Fibroblast of skin of back (primary cell): Measurements from ENCODE around the gene CHD3.
"Not testable (repeated sequence)": the region's sequence is repeated elsewhere in the genome, so short reads cannot be mapped to it uniquely, and the experiment has no call there.

Experiments
- DNase-seq: peaks from one replicate; pipeline ENCODE4 v3.0.0-alpha.2; 2013

CHD3 gene

DNA sequence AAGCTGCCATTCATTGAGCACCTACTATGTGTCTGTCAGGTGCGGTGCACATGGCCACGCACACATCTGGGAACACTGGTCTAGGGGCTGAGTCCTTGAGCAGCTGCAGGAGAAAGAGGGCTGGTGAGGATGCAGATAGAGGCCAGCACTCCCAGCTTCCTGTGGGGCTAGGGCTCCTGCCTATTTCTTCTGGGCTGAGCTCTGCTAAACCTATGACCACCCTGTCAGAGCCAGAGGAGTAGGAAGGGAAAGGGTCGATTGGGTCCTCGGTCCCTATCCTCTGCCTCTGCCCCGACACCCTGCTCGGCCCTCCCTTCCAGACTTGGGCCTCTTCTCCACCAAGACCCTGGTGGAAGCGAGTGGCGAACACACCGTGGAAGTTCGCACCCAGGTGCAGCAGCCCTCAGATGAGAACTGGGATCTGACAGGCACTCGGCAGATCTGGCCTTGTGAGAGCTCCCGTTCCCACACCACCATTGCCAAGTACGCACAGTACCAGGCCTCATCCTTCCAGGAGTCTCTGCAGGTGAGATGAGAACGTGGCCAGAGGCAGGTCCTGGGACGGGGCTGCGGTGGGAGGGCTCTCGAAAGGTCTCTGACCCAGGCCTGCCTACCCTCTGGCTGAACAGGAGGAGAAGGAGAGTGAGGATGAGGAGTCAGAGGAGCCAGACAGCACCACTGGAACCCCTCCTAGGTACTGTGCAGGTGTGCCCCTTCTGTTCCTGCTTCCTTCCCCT lies 37.7 kb upstream of the CHD3 start:
- DNase-seq, result no peak

DNA sequence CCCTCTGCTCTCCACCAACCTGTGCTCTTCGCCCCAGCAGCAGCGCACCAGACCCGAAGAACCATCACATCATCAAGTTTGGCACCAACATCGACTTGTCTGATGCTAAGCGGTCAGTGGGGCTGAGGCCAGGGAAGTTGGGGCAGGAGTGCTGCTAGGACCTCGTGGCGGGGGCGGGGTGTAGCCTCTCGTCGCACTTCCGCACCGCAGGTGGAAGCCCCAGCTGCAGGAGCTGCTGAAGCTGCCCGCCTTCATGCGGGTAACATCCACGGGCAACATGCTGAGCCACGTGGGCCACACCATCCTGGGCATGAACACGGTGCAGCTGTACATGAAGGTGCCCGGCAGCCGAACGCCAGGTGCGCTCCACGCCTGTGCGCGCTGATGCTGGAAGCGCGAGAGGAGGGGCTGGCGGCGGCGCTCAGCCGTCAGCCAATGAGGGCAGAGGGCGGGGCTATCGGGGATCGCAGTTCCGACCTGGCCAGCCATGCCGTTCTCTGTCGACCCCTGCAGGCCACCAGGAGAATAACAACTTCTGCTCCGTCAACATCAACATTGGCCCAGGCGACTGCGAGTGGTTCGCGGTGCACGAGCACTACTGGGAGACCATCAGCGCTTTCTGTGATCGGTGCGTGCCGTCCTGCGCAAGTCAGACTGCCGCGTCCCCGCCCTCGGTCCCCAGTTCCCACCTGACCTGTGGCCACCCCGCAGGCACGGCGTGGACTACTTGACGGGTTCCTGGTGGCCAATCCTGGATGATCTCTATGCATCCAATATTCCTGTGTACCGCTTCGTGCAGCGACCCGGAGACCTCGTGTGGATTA lies 36.9 kb upstream of the CHD3 start:
- DNase-seq, result peak; percentile 78

GRCh38 chr17:7852262-7852670 lies 36.3 kb upstream of the CHD3 start:
- DNase-seq, result no peak

DNA sequence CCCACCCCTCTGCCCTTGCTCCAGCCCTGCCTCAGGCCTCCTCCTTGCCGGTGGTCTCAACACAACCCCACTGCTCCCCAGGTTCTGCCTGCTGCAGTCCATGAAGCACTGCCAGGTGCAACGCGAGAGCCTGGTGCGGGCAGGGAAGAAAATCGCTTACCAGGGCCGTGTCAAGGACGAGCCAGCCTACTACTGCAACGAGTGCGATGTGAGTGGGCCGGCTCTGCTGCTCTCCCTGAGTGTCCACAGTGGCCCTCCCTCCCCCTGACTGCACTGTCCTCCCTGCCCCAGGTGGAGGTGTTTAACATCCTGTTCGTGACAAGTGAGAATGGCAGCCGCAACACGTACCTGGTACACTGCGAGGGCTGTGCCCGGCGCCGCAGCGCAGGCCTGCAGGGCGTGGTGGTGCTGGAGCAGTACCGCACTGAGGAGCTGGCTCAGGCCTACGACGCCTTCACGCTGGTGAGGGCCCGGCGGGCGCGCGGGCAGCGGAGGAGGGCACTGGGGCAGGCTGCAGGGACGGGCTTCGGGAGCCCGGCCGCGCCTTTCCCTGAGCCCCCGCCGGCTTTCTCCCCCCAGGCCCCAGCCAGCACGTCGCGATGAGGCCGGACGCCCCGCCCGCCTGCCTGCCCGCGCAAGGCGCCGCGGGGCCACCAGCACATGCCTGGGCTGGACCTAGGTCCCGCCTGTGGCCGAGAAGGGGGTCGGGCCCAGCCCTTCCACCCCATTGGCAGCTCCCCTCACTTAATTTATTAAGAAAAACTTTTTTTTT lies 35.5 kb upstream of the CHD3 start:
- no peak for DNase-seq

DNA sequence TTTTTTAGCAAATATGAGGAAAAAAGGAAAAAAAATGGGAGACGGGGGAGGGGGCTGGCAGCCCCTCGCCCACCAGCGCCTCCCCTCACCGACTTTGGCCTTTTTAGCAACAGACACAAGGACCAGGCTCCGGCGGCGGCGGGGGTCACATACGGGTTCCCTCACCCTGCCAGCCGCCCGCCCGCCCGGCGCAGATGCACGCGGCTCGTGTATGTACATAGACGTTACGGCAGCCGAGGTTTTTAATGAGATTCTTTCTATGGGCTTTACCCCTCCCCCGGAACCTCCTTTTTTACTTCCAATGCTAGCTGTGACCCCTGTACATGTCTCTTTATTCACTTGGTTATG lies 34.9 kb upstream of the CHD3 start:
- DNase-seq, result no peak

DNA sequence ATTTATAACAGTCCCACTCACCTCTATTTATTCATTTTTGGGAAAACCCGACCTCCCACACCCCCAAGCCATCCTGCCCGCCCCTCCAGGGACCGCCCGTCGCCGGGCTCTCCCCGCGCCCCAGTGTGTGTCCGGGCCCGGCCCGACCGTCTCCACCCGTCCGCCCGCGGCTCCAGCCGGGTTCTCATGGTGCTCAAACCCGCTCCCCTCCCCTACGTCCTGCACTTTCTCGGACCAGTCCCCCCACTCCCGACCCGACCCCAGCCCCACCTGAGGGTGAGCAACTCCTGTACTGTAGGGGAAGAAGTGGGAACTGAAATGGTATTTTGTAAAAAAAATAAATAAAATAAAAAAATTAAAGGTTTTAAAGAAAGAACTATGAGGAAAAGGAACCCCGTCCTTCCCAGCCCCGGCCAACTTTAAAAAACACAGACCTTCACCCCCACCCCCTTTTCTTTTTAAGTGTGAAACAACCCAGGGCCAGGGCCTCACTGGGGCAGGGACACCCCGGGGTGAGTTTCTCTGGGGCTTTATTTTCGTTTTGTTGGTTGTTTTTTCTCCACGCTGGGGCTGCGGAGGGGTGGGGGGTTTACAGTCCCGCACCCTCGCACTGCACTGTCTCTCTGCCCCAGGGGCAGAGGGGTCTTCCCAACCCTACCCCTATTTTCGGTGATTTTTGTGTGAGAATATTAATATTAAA lies 34.4 kb upstream of the CHD3 start:
- DNase-seq, result no peak

GRCh38 chr17:7854851-7855659 lies 33.5 kb upstream of the CHD3 start, which contains the start of gene TMEM88:
TMEM88 (plus strand) TSS chr17:7855066; CDS start chr17:7855075, 9 bp downstream.
- DNase-seq, result no peak

- DNase-seq, result no peak
Observed at GRCh38 chr17:7855660-7856010, 33.0 kb upstream of the CHD3 start.

DNA sequence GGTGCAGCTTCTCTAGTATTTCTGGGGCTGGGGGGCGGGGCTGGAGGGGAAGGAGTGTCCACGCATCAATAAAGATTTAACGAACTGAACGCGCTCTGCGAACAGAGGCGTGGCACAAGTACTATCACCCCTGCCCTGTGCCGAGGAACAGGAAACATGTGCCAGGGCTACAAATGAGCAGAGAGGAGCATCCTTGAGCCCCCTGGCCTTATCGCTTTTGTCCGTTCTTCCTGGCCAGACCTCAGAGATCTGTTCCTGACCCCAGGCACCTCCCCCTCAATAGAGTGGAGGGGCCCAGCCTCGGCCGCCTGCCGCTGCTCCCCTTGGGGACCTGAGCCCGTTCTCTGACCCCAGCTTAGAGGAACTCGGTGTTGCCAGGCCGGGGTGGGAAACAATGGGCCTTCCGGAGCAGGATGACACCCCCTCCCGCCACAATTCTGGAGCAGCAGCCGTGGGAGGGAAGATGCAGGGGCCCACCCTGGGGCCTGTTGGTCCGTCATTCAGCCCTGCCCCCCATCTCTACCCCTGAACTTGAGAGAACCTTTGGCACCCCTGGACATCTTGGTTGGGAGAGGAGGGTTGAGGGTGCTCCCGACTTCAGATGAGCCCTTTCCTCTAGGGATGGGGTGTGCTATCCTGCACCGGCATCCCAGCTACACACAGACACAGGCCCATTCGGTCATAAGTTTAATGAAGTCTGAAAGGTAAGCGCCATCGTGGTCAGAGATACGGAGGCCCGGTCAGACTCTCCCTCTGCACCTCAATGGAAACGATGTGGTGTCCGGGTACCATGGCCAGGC lies 32.4 kb upstream of the CHD3 start:
- DNase-seq, result no peak

DNA sequence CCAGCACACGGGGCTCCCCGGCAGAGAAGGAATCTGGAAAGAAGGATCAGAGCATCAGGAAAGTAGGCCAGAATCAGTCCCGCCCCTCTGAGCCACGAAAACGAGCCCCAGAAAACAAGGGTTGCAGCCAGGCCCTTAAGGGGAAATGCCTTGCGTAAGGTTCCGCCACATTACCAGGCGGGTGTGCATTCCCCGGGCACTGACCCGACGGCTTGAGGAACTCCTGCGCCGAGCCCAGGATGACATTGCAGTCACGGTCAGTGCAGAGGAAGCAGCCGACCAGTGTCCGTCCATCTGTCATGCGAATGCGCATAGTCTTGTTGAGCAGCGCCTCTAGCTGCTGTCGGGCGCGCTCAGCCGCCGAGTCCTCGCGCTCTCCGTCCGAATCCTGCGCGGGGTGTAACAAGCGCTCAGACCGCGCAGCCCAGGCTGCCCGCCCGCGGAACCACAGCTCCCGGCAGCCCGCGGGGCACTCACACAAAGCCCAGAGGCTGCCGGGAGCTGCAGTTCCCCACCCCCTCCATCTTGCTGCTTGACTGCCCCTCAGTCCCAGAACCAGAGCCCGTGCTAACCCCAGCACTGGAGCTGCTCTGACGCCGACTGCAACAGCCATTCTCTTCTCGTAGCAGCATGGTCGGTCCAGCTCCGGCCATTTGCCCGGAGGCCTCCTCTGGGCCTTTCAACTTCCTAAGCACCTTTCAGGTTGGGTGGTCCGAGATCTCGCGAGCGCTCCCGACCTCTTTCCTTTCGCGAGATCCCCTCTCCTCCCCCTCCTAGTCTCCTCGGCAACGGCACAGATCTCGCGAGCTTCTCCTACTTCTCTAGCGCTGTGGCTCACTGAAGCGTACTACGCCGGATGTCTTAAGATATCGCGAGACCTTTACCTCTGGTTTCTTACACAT lies 31.5 kb upstream of the CHD3 start, which contains the start of gene NAA38:
Gene NAA38, minus strand, starts transcription at position 749 of the 902 bp plus-strand sequence. Its CDS starts 96 bp downstream, at position 653.
- peak; percentile 100 for DNase-seq

- DNase-seq, result peak; percentile 95
Observed at GRCh38 chr17:7857713-7858521, 30.7 kb upstream of the CHD3 start, which contains the start of gene CYB5D1. CYB5D1 (plus strand) TSS chr17:7858003; CDS start chr17:7858135, 132 bp downstream.

- DNase-seq, result peak; percentile 59
Observed at GRCh38 chr17:7858522-7858810, 30.1 kb upstream of the CHD3 start.

- no peak for DNase-seq
Observed at GRCh38 chr17:7859028-7859427, 29.6 kb upstream of the CHD3 start.

DNA sequence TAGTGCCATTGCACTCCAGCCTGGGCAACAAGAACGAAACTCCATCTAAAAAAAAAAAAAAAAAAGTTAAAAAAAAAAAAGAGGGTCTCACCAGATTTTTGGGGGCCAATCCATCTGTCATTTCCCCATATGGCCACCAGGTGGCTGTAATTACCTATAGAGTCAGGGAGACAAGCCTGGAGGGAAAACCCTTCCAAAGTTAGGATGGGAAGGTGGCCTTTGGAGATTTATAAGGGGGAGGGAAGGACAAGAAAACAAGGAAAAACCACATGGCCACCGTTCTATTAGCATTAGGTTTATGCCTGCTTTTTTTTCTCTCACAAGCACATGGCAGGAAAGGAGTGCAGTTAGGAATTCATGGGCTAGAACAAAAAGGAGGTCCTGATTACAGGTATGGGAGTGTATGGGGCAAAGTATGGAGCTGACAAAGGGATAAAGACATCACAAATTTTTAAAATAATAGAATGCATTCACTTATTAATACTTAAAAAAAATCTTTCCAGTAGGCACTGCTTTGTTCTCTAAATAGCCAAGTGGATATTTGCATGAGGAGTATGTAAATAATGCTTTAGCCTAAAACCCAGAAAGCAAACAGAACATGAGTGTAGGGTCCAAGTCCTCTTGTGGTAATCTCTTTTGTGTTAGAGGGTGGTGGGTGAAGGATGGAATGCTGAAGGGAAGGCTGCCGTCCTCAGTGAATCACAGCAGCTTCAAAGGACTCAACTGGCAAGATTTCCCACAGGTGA lies 25.7 kb upstream of the CHD3 start:
- DNase-seq, result peak; percentile 68

DNA sequence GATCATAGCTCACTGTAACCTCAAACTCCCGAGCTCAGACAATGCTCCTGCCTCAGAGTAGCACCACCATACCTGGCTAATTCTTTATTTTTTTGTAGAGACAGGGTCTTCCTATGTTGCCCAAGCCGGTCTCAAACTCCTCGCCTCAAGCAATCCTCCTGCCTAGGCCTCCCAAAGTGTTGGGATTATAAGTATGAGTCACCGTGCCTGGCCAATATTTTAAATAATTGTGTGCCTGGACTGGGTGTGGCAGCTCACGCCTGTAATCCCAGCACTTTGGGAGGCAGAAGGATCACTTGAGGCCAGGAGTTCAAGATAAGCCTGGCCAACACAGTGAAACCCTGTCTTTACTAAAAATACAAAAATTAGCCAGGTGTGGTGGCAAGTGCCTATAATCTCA lies 24.2 kb upstream of the CHD3 start:
- not testable (repeated sequence) for DNase-seq

DNA sequence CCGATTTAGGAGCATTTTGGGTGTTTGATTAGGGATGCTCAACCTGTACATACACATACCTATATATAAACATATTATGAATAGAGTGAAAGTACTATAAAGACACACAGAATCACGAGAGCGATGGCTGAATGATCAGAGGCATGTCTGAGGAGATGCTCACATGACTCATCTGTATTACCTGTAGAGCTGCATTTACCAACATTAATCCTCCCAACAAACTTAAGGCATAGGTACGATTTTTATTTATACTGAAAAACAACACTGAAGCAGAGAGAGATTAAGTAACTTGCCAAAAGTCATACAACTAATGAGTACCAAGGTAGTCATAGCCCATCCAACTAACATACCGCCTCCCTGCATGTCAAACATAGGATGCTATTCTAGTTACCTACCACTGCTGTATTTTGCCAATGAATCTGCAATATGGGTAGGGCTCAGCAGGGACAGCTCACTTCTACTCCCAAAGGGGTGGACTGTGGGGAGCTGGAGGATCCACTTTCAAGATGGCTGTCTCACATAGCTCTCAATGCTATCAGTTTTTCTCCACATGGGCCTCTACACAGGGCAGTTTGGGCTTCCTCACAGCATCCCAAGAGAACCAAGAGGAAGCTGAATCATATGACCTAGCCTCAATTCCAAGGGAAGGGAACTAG lies 23.5 kb upstream of the CHD3 start:
- no peak for DNase-seq

DNA sequence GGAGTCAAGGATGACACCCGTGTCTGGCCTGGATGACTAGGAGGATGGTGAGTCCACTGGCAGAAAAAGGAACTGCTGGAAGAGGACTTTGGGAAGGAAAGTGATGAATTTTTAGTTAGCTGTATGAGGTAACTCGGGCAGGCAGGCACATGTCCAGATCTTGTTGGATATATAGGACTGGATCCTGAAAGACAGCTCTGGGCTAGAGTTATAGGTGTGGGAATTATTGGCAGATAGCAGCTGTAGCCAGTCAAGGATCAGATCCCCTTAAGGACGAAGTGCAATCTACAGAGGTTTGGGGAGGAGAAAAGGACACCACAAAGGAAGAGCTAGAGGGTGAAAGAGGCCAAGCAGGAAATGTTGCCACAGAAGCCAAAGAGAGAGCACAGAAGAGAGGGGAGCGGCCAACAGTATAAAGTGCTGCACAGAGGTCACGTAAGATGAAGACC lies 20.7 kb upstream of the CHD3 start:
- no peak for DNase-seq
